DOHH2 (cell line): Measurements from ENCODE around the gene PRICKLE4.

ENCODE experiments used
- H3F3A ChIP-seq: fragments of 200-600 bp; sonication (generic), shearing (Covaris generic); 2 replicates; pipeline ENCODE4 v1.6.0; 2016; ENCODE audit warnings: antibody characterized with exemption, mild to moderate bottlenecking; ENCODE audit not compliant: control insufficient read depth, insufficient read depth
- H3K27ac ChIP-seq: fragments of 200-600 bp; sonication (generic); 2 replicates; pipeline ENCODE4 v1.5.1; 2014; ENCODE audit warnings: low read depth, mild to moderate bottlenecking, low read length, moderate library complexity
- H3K27me3 ChIP-seq: fragments of 200-600 bp; sonication (generic); 2 replicates; pipeline ENCODE4 v1.6.1; 2014; ENCODE audit warnings: mild to moderate bottlenecking, low read length, mixed read lengths; ENCODE audit not compliant: control insufficient read depth
- H3K36me3 ChIP-seq: fragments of 200-600 bp; sonication (generic); 2 replicates; pipeline ENCODE4 v1.6.1; 2014; ENCODE audit warnings: mild to moderate bottlenecking, low read length, moderate library complexity, mixed read lengths; ENCODE audit not compliant: control insufficient read depth
- H3K4me1 ChIP-seq: fragments of 200-600 bp; sonication (generic); 2 replicates; pipeline ENCODE4 v1.6.1; 2014; ENCODE audit warnings: mild to moderate bottlenecking, low read length, mixed read lengths; ENCODE audit not compliant: control insufficient read depth
- H3K4me2 ChIP-seq: fragments of 200-600 bp; sonication (generic); 2 replicates; pipeline ENCODE4 v1.6.0; 2014; ENCODE audit warnings: mild to moderate bottlenecking, low read length, moderate library complexity
- H3K4me3 ChIP-seq: fragments of 200-600 bp; sonication (generic); 2 replicates; pipeline ENCODE4 v1.5.1; 2014; ENCODE audit warnings: mild to moderate bottlenecking, low read length, mixed read lengths
- H3K79me2 ChIP-seq: fragments of 200-600 bp; sonication (generic); 2 replicates; pipeline ENCODE4 v1.6.1; 2014; ENCODE audit warnings: mild to moderate bottlenecking, low read length, mixed read lengths; ENCODE audit not compliant: control insufficient read depth
- H3K9me2 ChIP-seq: fragments of 200-600 bp; sonication (generic); replicated peaks from 2 replicates; pipeline ENCODE4 v1.6.1; 2014; ENCODE audit warnings: mild to moderate bottlenecking, low read length, mixed read lengths; ENCODE audit not compliant: control insufficient read depth
- H3K9me3 ChIP-seq: fragments of 200-600 bp; sonication (generic); 2 replicates; pipeline ENCODE4 v1.6.1; 2014; ENCODE audit warnings: antibody characterized with exemption, low read length, mixed read lengths; ENCODE audit not compliant: control insufficient read depth, insufficient read depth
- H4K20me1 ChIP-seq: fragments of 200-600 bp; sonication (generic); 2 replicates; pipeline ENCODE4 v1.6.0; 2014; ENCODE audit warnings: low read depth, mild to moderate bottlenecking, antibody characterized with exemption, low read length, moderate library complexity; ENCODE audit not compliant: control insufficient read depth, insufficient read depth
- CTCF ChIP-seq: fragments of 200-600 bp; sonication (generic); IDR thresholded peaks from one replicate; pipeline ENCODE4 v1.5.1; 2014; ENCODE audit warnings: antibody characterized with exemption, mild to moderate bottlenecking, low read depth, low read length; ENCODE audit not compliant: poor library complexity, severe bottlenecking
- EZH2phosphoT487 ChIP-seq: fragments of 200-600 bp; sonication (generic); IDR thresholded peaks from 2 replicates; pipeline ENCODE4 v1.6.1; 2017; ENCODE audit warnings: borderline replicate concordance, mild to moderate bottlenecking, antibody characterized with exemption, low read length, moderate library complexity, mixed read lengths

PRICKLE4 gene

GRCh38 chr6:41780551-41781365 is at the start of gene PRICKLE4:
Gene PRICKLE4 (plus strand): TSS chr6:41780782. CDS start chr6:41783474, 2,692 bp downstream.
- peak within 1 kb of the TSS; percentile 87 for H3K4me2 ChIP-seq
- H3K9me2 ChIP-seq, result no peaks in the 10 kb centered on the region
- no peaks in the 10 kb centered on the region for H3K9me3 ChIP-seq
- H3K36me3 ChIP-seq, result peaks cover 1% of the 10 kb centered on the region
- no peaks in the 10 kb centered on the region for H4K20me1 ChIP-seq
- H3K4me3 ChIP-seq, result peak within 1 kb of the TSS; percentile 87
- no peak within 1 kb of the TSS for H3K27ac ChIP-seq
- H3F3A ChIP-seq, result peaks cover 12% of the 10 kb centered on the region
- TF ChIP-seq CTCF (no peak), EZH2phosphoT487 (no peak)
- H3K4me1 ChIP-seq, result peaks cover 38% of the 10 kb centered on the region
- H3K79me2 ChIP-seq, result peaks cover 8% of the 10 kb centered on the region
- H3K27me3 ChIP-seq, result peaks cover 4% of the 10 kb centered on the region

- peaks cover 73% of the 10 kb centered on the region for H3K79me2 ChIP-seq
- H3K9me2 ChIP-seq, result no peaks in the 10 kb centered on the region
- no peak overlapping the region for H3K27ac ChIP-seq
- no peak for TF ChIP-seq CTCF
- no peak for TF ChIP-seq EZH2phosphoT487
- H4K20me1 ChIP-seq, result no peaks in the 10 kb centered on the region
- no peaks in the 10 kb centered on the region for H3K27me3 ChIP-seq
- H3K4me3 ChIP-seq, result peak overlapping the region; percentile 96
- H3K36me3 ChIP-seq, result peaks cover 38% of the 10 kb centered on the region
- H3K9me3 ChIP-seq, result no peaks in the 10 kb centered on the region
- no peaks in the 10 kb centered on the region; the same call in 1 of the 2 replicates for H3F3A ChIP-seq
- H3K4me2 ChIP-seq, result peak overlapping the region; percentile 98
- H3K4me1 ChIP-seq, result peaks cover 80% of the 10 kb centered on the region
These were observed 49.0 kb upstream of the PRICKLE4 start for GRCh38 chr6:41731561-41732086.

GRCh38 chr6:41732149-41732548 is 48.4 kb upstream of the PRICKLE4 start:
- Histone ChIP-seq H3F3A (no peaks in the 10 kb centered on the region; the same call in 1 of the 2 replicates), H3K4me1 (peaks cover 75% of the 10 kb centered on the region), H3K79me2 (peaks cover 68% of the 10 kb centered on the region), H4K20me1 (no peaks in the 10 kb centered on the region), H3K27me3 (no peaks in the 10 kb centered on the region), H3K4me2 (peak overlapping the region; percentile 98), H3K9me3 (no peaks in the 10 kb centered on the region), H3K36me3 (peaks cover 38% of the 10 kb centered on the region), H3K4me3 (peak overlapping the region; percentile 96), H3K9me2 (no peaks in the 10 kb centered on the region), H3K27ac (peak overlapping the region; percentile 94)
- TF ChIP-seq EZH2phosphoT487, result no peak
- TF ChIP-seq CTCF, result no peak
